Activated CD8-positive, alpha-beta memory T cell treated with anti-CD3 and anti-CD28 coated beads for 36 hours (primary cell): ENCODE data around the gene SYN1. TPM values are rescaled to one million over a fixed set of nuclear protein-coding genes. Genes with fewer than 3 reads are reported as not detected.
"Not testable (repeated sequence)": the region's sequence is repeated elsewhere in the genome, so short reads cannot be mapped to it uniquely, and the experiment has no call there.

Source experiments
- CTCF ChIA-PET: fragments of 350-600 bp; sonication (Branson Sonifier 250); formaldehyde crosslinking; loops from one replicate; lab custom pipeline; 2021; ENCODE audit warnings: antibody characterized with exemption; lab: Charles Lee
- POLR2A ChIA-PET: fragments of 350-600 bp; sonication (Branson Sonifier 250); formaldehyde crosslinking; loops from one replicate; lab custom pipeline; 2021; ENCODE audit warnings: antibody characterized with exemption; lab: Charles Lee
- total RNA-seq, 2 experiments: library from RNA; stranded (reverse); gene quantifications; one replicate each; pipeline ENCODE4 v1.2.3, GENCODE V29; 2021

The SYN1 gene
- total RNA-seq, 2 experiments from 2014 or later: 0.27 to 0.84 TPM

GRCh38 chrX:47610511-47610910 is 9.1 kb downstream of the SYN1 start:
- ChIA-PET POLR2A (no interaction called here), CTCF (interaction anchor here (0.6 kb wide), 1 partner anchor 122 kb away, joined by 3 read pairs; no protein-coding TSS in a partner anchor)

GRCh38 chrX:47608130-47608810 is 11.4 kb downstream of the SYN1 start:
- CTCF ChIA-PET: no interaction called here
- POLR2A ChIA-PET: interaction anchor here (0.7 kb wide), 1 partner anchor 52 kb away, joined by 9 read pairs; no protein-coding TSS in a partner anchor

GRCh38 chrX:47607091-47607490 is 12.6 kb downstream of the SYN1 start:
- ChIA-PET POLR2A (no interaction called here), CTCF (no interaction called here)

- POLR2A ChIA-PET: no interaction called here
These were observed 14.6 kb downstream of the SYN1 start for GRCh38 chrX:47605024-47605423.

GRCh38 chrX:47603125-47603524 is 16.5 kb downstream of the SYN1 start:
- CTCF ChIA-PET: not testable (repeated sequence)

More at GRCh38 chrX:47605024-47605423, 14.6 kb downstream of the SYN1 start:
- CTCF ChIA-PET: no interaction called here

GRCh38 chrX:47597222-47597621 is 22.4 kb downstream of the SYN1 start:
- CTCF ChIA-PET: no interaction called here
- POLR2A ChIA-PET: interaction anchor here (0.6 kb wide), 1 partner anchor 394 kb away, joined by 5 read pairs; no protein-coding TSS in a partner anchor

More at GRCh38 chrX:47603125-47603524, 16.5 kb downstream of the SYN1 start:
- POLR2A ChIA-PET: not testable (repeated sequence)

GRCh38 chrX:47596256-47596655 is 23.4 kb downstream of the SYN1 start:
- CTCF ChIA-PET: no interaction called here
- POLR2A ChIA-PET: no interaction called here

- POLR2A ChIA-PET: no interaction called here
- CTCF ChIA-PET: no interaction called here
These were observed 23.9 kb downstream of the SYN1 start for GRCh38 chrX:47595716-47596251.

- ChIA-PET POLR2A (no interaction called here), CTCF (no interaction called here)
These were observed 26.1 kb downstream of the SYN1 start for GRCh38 chrX:47593522-47593921.

- POLR2A ChIA-PET: no interaction called here
- CTCF ChIA-PET: no interaction called here
These were observed 28.7 kb downstream of the SYN1 start for GRCh38 chrX:47590984-47591383.

- ChIA-PET CTCF (no interaction called here), POLR2A (no interaction called here)
These were observed 31.5 kb downstream of the SYN1 start for GRCh38 chrX:47587906-47588735.

GRCh38 chrX:47587091-47587891 is 32.4 kb downstream of the SYN1 start:
- CTCF ChIA-PET: no interaction called here
- POLR2A ChIA-PET: no interaction called here

- POLR2A ChIA-PET: no interaction called here
- CTCF ChIA-PET: no interaction called here
These were observed 33.4 kb downstream of the SYN1 start for GRCh38 chrX:47586043-47586787.

GRCh38 chrX:47585273-47585672 is 34.4 kb downstream of the SYN1 start:
- POLR2A ChIA-PET: no interaction called here
- CTCF ChIA-PET: no interaction called here

- POLR2A ChIA-PET: no interaction called here
- CTCF ChIA-PET: no interaction called here
These were observed 34.9 kb downstream of the SYN1 start for GRCh38 chrX:47584714-47585113.

- ChIA-PET POLR2A (interaction anchor here (0.6 kb wide), 1 partner anchor 102 kb away, joined by 4 read pairs; no protein-coding TSS in a partner anchor), CTCF (interaction anchor here (0.6 kb wide), 1 partner anchor 41 kb away, joined by 4 read pairs; no protein-coding TSS in a partner anchor)
These were observed 36.3 kb downstream of the SYN1 start for GRCh38 chrX:47583240-47583861.

- CTCF ChIA-PET: interaction anchor here (0.9 to 1.0 kb wide), 2 partner anchors 31 to 62 kb away, joined by 3 read pairs; no protein-coding TSS in a partner anchor
- POLR2A ChIA-PET: no interaction called here
These were observed 37.7 kb downstream of the SYN1 start, which contains the start of gene TIMP1 for GRCh38 chrX:47581731-47582647. TSS of gene TIMP1 (plus strand) at chrX:47582436. CDS start at chrX:47583416, 980 bp downstream.
